H9 (cell line): ENCODE data around the gene STX1A. TPM values are rescaled to one million over a fixed set of nuclear protein-coding genes. Genes with fewer than 3 reads are reported as not detected.

ENCODE experiments used
- DNase-seq: peaks from one replicate; pipeline ENCODE4 v3.0.0-alpha.2; 2017
- H2AFZ ChIP-seq: one replicate; pipeline ENCODE4 v1.6.1; 2013; ENCODE audit warnings: mild to moderate bottlenecking, low read length, control low read depth, moderate library complexity
- H2AK5ac ChIP-seq: 2 replicates; pipeline ENCODE4 v1.6.1; 2013; ENCODE audit warnings: low read length, control low read depth, mixed read lengths; ENCODE audit not compliant: insufficient read length
- H2BK120ac ChIP-seq: one replicate; pipeline ENCODE4 v1.6.1; 2013; ENCODE audit warnings: low read depth, mild to moderate bottlenecking, low read length, control low read depth, inconsistent platforms; ENCODE audit not compliant: poor library complexity, severe bottlenecking
- H2BK12ac ChIP-seq: 2 replicates; pipeline ENCODE4 v1.6.1; 2013; ENCODE audit warnings: low read length, control low read depth, mixed read lengths, low read depth; ENCODE audit not compliant: insufficient read length
- H2BK15ac ChIP-seq: 2 replicates; pipeline ENCODE4 v1.6.1; 2013; ENCODE audit warnings: low read depth, low read length, control low read depth
- H2BK20ac ChIP-seq: one replicate; pipeline ENCODE4 v1.6.1; 2013; ENCODE audit warnings: low read depth, mild to moderate bottlenecking, low read length, control low read depth, inconsistent platforms; ENCODE audit not compliant: poor library complexity, severe bottlenecking
- H2BK5ac ChIP-seq: 2 replicates; pipeline ENCODE4 v1.6.1; 2013; ENCODE audit warnings: low read length, control low read depth, mixed read lengths; ENCODE audit not compliant: insufficient read length
- H3K14ac ChIP-seq: 2 replicates; pipeline ENCODE4 v1.6.1; 2013; ENCODE audit warnings: low read length, control low read depth; ENCODE audit not compliant: insufficient read depth
- H3K18ac ChIP-seq: 2 replicates; pipeline ENCODE4 v1.6.1; 2013; ENCODE audit warnings: low read depth, mild to moderate bottlenecking, mixed read lengths, low read length, control low read depth; ENCODE audit not compliant: insufficient read length
- H3K23ac ChIP-seq: 2 replicates; pipeline ENCODE4 v1.6.1; 2013; ENCODE audit warnings: low read length, control low read depth, mixed read lengths, low read depth; ENCODE audit not compliant: insufficient read length
- H3K23me2 ChIP-seq: 2 replicates; pipeline ENCODE4 v1.6.1; 2013; ENCODE audit warnings: low read depth, mild to moderate bottlenecking, mixed read lengths, low read length, control low read depth; ENCODE audit not compliant: insufficient read length, poor library complexity, severe bottlenecking
- H3K27ac ChIP-seq: 2 replicates; pipeline ENCODE4 v1.5.1; 2013; ENCODE audit warnings: low read length, control low read depth, mixed read lengths, low read depth; ENCODE audit not compliant: insufficient read length
- H3K27me3 ChIP-seq: 2 replicates; pipeline ENCODE4 v1.6.1; 2013; ENCODE audit warnings: low read length, control low read depth, inconsistent platforms; ENCODE audit not compliant: insufficient read depth
- H3K4ac ChIP-seq: 2 replicates; pipeline ENCODE4 v1.6.1; 2013; ENCODE audit warnings: low read depth, mild to moderate bottlenecking, control low read depth, inconsistent platforms, low read length, moderate library complexity
- H3K4me1 ChIP-seq: 2 replicates; pipeline ENCODE4 v1.6.1; 2013; ENCODE audit warnings: low read length, control low read depth, inconsistent platforms; ENCODE audit not compliant: insufficient read depth
- H3K4me2 ChIP-seq: 2 replicates; pipeline ENCODE4 v1.6.1; 2013; ENCODE audit warnings: low read length, control low read depth, mixed read lengths; ENCODE audit not compliant: insufficient read length, insufficient read depth
- H3K56ac ChIP-seq: 2 replicates; pipeline ENCODE4 v1.6.1; 2013; ENCODE audit warnings: low read depth, mild to moderate bottlenecking, mixed read lengths, low read length, control low read depth; ENCODE audit not compliant: insufficient read length
- H3K79me1 ChIP-seq: 2 replicates; pipeline ENCODE4 v1.6.1; 2013; ENCODE audit warnings: low read depth, mild to moderate bottlenecking, moderate library complexity, low read length, control low read depth, inconsistent platforms; ENCODE audit not compliant: insufficient read depth, poor library complexity, severe bottlenecking
- H3K79me2 ChIP-seq: 2 replicates; pipeline ENCODE4 v1.6.1; 2013; ENCODE audit warnings: low read length, control low read depth, inconsistent platforms; ENCODE audit not compliant: insufficient read depth
- H3K9ac ChIP-seq: 2 replicates; pipeline ENCODE4 v1.6.1; 2013; ENCODE audit warnings: low read length, control low read depth, mixed read lengths; ENCODE audit not compliant: insufficient read length; ENCODE audit errors: extremely low read depth
- H3K9me3 ChIP-seq: one replicate; pipeline ENCODE4 v1.6.1; 2013; ENCODE audit warnings: low read depth, low read length, inconsistent platforms; ENCODE audit not compliant: control insufficient read depth
- H3T11ph ChIP-seq: one replicate; pipeline ENCODE4 v1.6.1; 2013; ENCODE audit warnings: mild to moderate bottlenecking, low read length, control low read depth, inconsistent platforms
- H4K20me1 ChIP-seq: one replicate; pipeline ENCODE4 v1.6.1; 2013; ENCODE audit not compliant: control insufficient read depth, insufficient read length, insufficient read depth
- H4K5ac ChIP-seq: 2 replicates; pipeline ENCODE4 v1.6.1; 2013; ENCODE audit warnings: low read depth, mild to moderate bottlenecking, mixed read lengths, low read length, control low read depth; ENCODE audit not compliant: insufficient read length
- H4K8ac ChIP-seq: replicated peaks from 2 replicates; pipeline ENCODE4 v1.6.1; 2013; ENCODE audit warnings: low read length, control low read depth, mixed read lengths, low read depth; ENCODE audit not compliant: insufficient read length
- H4K91ac ChIP-seq: 2 replicates; pipeline ENCODE4 v1.6.1; 2013; ENCODE audit warnings: low read depth, mild to moderate bottlenecking, moderate library complexity, mixed read lengths, low read length, control low read depth; ENCODE audit not compliant: insufficient read length
- H3K27ac Mint-ChIP-seq, 3 experiments: 2 replicates in 2 of 3; 3 replicates in 1 of 3; pipeline ENCODE4 v1.8.0; 2020 to 2021; ENCODE audit warnings: mixed read lengths in 3 of 3, mild to moderate bottlenecking in 1 of 3, moderate library complexity in 1 of 3
- H3K27me3 Mint-ChIP-seq: 2 replicates; pipeline ENCODE4 v1.8.0; 2021; ENCODE audit warnings: low read depth, mild to moderate bottlenecking, moderate library complexity, mixed read lengths
- H3K36me3 Mint-ChIP-seq, 3 experiments: 2 replicates in 2 of 3; 3 replicates in 1 of 3; pipeline ENCODE4 v1.8.0; 2020 to 2021; ENCODE audit warnings: low read depth in 3 of 3, mixed read lengths in 3 of 3; ENCODE audit not compliant: insufficient read depth in 1 of 3
- H3K4me1 Mint-ChIP-seq, 2 experiments: 2 replicates each; pipeline ENCODE4 v1.8.0; 2020; ENCODE audit warnings: mixed read lengths in 2 of 2
- H3K4me3 Mint-ChIP-seq, 2 experiments: 2 replicates in 1 of 2; 3 replicates in 1 of 2; pipeline ENCODE4 v1.8.0; 2020 to 2021; ENCODE audit warnings: mild to moderate bottlenecking in 2 of 2, mixed read lengths in 2 of 2, moderate library complexity in 1 of 2
- H3K9me3 Mint-ChIP-seq, 2 experiments: 2 replicates in 1 of 2; 3 replicates in 1 of 2; pipeline ENCODE4 v1.8.0; 2020; ENCODE audit warnings: mild to moderate bottlenecking in 2 of 2, mixed read lengths in 2 of 2, moderate library complexity in 1 of 2
- CTCF ChIP-seq: fragments of 200-600 bp; sonication (generic); conservative IDR thresholded peaks from 3 replicates; pipeline ENCODE4 v1.8.0; 2021; ENCODE audit warnings: antibody characterized with exemption, mild to moderate bottlenecking
- WGBS: extraction: QIAGEN DNeasy Blood & Tissue Kit; methylation state at CpG from one replicate; pipeline ENCODE4 v1.1.7; 2013; ENCODE audit warnings: missing lambda C conversion rate, low lambda C conversion rate, mixed read lengths; ENCODE audit not compliant: insufficient read length; ENCODE audit errors: extremely low coverage; 5-methylcytosine and 5-hydroxymethylcytosine counted together
- total RNA-seq: library from RNA; stranded (reverse); gene quantifications from 2 replicates; pipeline ENCODE4 v1.2.1, GENCODE V29; 2021

STX1A gene
- total RNA-seq, 1 experiment from 2014 or later: 10.1 TPM

GRCh38 chr7:73700581-73701134, 18.8 kb downstream of the STX1A start:
- WGBS: no CpG with 5 or more reads among the region's 15 CpGs
- H4K5ac ChIP-seq: no peak overlapping the region
- H2AK5ac ChIP-seq: no peak overlapping the region
- H2BK12ac ChIP-seq: no peak overlapping the region
- H2BK20ac ChIP-seq: no peak overlapping the region
- H3K27me3 ChIP-seq: no peaks in the 10 kb centered on the region
- no peak overlapping the region for H2BK5ac ChIP-seq
- H3K79me1 ChIP-seq: no peaks in the 10 kb centered on the region
- H2BK15ac ChIP-seq: no peak overlapping the region
- H3T11ph ChIP-seq: no peak overlapping the region
- no peak overlapping the region for H3K56ac ChIP-seq
- H3K27ac Mint-ChIP-seq: no peak overlapping the region
- H3K4me1 Mint-ChIP-seq: peaks cover 9 to 33% of the 10 kb centered on the region in 2 experiments
- H3K14ac ChIP-seq: no peak overlapping the region; the same call in 1 of the 2 replicates
- H3K9me3 ChIP-seq: no peaks in the 10 kb centered on the region
- H3K9me3 Mint-ChIP-seq: no peaks in the 10 kb centered on the region
- no peaks in the 10 kb centered on the region for H3K79me2 ChIP-seq
- no peak overlapping the region for H3K4me3 Mint-ChIP-seq
- H3K4ac ChIP-seq: no peak overlapping the region
- H3K27ac ChIP-seq: no peak overlapping the region
- H2AFZ ChIP-seq: no peak overlapping the region
- H3K36me3 Mint-ChIP-seq: peaks cover 29 to 54% (median 49%) of the 10 kb centered on the region in 3 experiments
- no peak for DNase-seq
- no peak overlapping the region for H3K23ac ChIP-seq
- H3K18ac ChIP-seq: no peak overlapping the region
- H3K4me2 ChIP-seq: no peak overlapping the region
- H4K8ac ChIP-seq: no peak overlapping the region
- no peak for TF ChIP-seq CTCF
- H3K9ac ChIP-seq: no peak overlapping the region
- no peak overlapping the region for H2BK120ac ChIP-seq
- peaks cover 2% of the 10 kb centered on the region for H3K27me3 Mint-ChIP-seq
- peaks cover 2% of the 10 kb centered on the region for H3K23me2 ChIP-seq
- H4K20me1 ChIP-seq: no peaks in the 10 kb centered on the region
- no peaks in the 10 kb centered on the region; the same call in 1 of the 2 replicates for H3K4me1 ChIP-seq
- no peak overlapping the region for H4K91ac ChIP-seq
